Heart right ventricle (tissue), 16 donors: Measurements from ENCODE around the gene NLGN2. TPM values are rescaled to one million over a fixed set of nuclear protein-coding genes. Genes with fewer than 3 reads are reported as not detected.

Experiments used
- ATAC-seq, 8 donors: fragments of 200-7000 bp; cut with Tn5 transposase; one replicate each; pipeline ENCODE4 v1.9.1; 2020; ENCODE audit warnings: mild to moderate bottlenecking in 8 of 8, moderate library complexity in 8 of 8, moderate number of reproducible peaks in 1 of 8
- DNase-seq, 2 donors: peaks; one replicate each; pipeline ENCODE4 v3.0.0-alpha.2; 2020
- H3K27ac ChIP-seq, 10 donors: fragments of 200-600 bp; sonication (generic) in 2 of 10; one replicate each; pipeline versions ENCODE4 v1.5.0 to v1.8.0; 2020 to 2022; ENCODE audit warnings: mild to moderate bottlenecking in 3 of 10
- H3K27me3 ChIP-seq, 7 donors: fragments of 200-600 bp; one replicate each; pipeline ENCODE4 v1.8.0; 2021 to 2022; ENCODE audit warnings: mild to moderate bottlenecking in 2 of 7
- H3K36me3 ChIP-seq, 9 donors: fragments of 200-600 bp; sonication (generic) in 1 of 9; one replicate each; pipeline versions ENCODE4 v1.5.0 to v1.8.0; 2020 to 2022; ENCODE audit warnings: mild to moderate bottlenecking in 2 of 9
- H3K4me1 ChIP-seq, 9 donors: fragments of 200-600 bp; sonication (generic) in 1 of 9; one replicate each; pipeline versions ENCODE4 v1.5.0 to v1.8.0; 2020 to 2022; ENCODE audit warnings: mild to moderate bottlenecking in 4 of 9
- H3K4me3 ChIP-seq, 10 donors: fragments of 200-600 bp; sonication (generic) in 2 of 10; one replicate each; pipeline versions ENCODE4 v1.5.0 to v1.8.0; 2020 to 2022; ENCODE audit warnings: mild to moderate bottlenecking in 7 of 10, moderate library complexity in 2 of 10
- H3K9me3 ChIP-seq, 11 donors: fragments of 200-600 bp in 10 of 11; sonication (generic) in 2 of 11; one replicate each; pipeline versions ENCODE4 v1.5.0 to v1.8.0; 2013 to 2022; ENCODE audit warnings: mild to moderate bottlenecking in 2 of 11, control low read depth in 1 of 11, moderate library complexity in 1 of 11
- WGBS, 2 donors: extraction: QIAGEN DNeasy Blood & Tissue Kit; methylation state at CpG; one replicate each; pipeline ENCODE4 v1.1.7; 2013; ENCODE audit warnings: inconsistent platforms in 1 of 2; 5-methylcytosine and 5-hydroxymethylcytosine counted together
- intact Hi-C, 10 donors: fragments of 100-400 bp; cut with DNase I; formaldehyde crosslinking; loops; one replicate each; pipeline versions ENCODE4 v1.11.1 to v1.14.2; 2022
- polyA plus RNA-seq, 2 donors: library from polyadenylated mRNA; stranded (reverse); fragments of 200-250 nt; gene quantifications; one replicate each; pipeline ENCODE4 v1.2.3, GENCODE V29; 2013
- total RNA-seq, 10 donors: library from RNA; stranded (reverse); fragmentation: NEBNext Ultra II Directional in 3 of 10; extraction: Animal tissue kit (Norgen Biotek cat#: 25700) in 3 of 10; gene quantifications; one replicate each; pipeline versions ENCODE4 v1.2.1 to v1.2.4, GENCODE V29; 2021 to 2023
- TF ChIP-seq, protein P1 (sequence below), 9 donors: fragments of 200-600 bp; sonication (generic) in 2 of 9; IDR thresholded peaks; one replicate each; pipeline versions ENCODE4 v1.5.0 to v1.8.0; 2021 to 2022; ENCODE audit warnings: antibody characterized with exemption in 9 of 9, mild to moderate bottlenecking in 5 of 9, moderate library complexity in 1 of 9
- donor health status: Arrhythmogenic right ventricular cardiomyopathy.
- donor health status: ischemic (EF 13 %, LVEDD 7.1; RV severe dilation, severe dysfunction).
- donor health status: healthy with polysubstance abuse.
- donor health status: DM: no; HTN: yes; CAD: no.
- donor health status: DM: no; HTN: no; CAD: no.
- donor health status: ischemic (EF 25% LVEDD 6.9; RV normal size, moderate dysfunction).
- donor health status: ischemic (EF 25% LVEDD 5.7; RV mildly dilated, moderate dysfunction).
- donor health status: healthy.
- donor health status: DM: yes; HTN: yes; CAD: no.
- donor health status: Ischemic cardiomyopathy.
- donor health status: ischemic (EF 35%, LVEDD 5.7; RV mildly dilated, moderate dysfunction).
- donor health status: nonischemic (EF 11% LVEDD 7.7; RV severe dilation, severe dysfunction).
- donor health status: DM: yes; HTN: yes; CAD: no.
- donor health status: PGD.
- donor health status: ischemic (EF 29% LVEDD 5.4; RV normal size, mild dysfunction).
- donor health status: nonischemic (EF 23%, LVEDD 6.1; RV moderate dilation, normal function).

NLGN2 gene
- total and polyA plus RNA-seq, 12 donors = 3.6 to 15.8 (median 7.1) TPM

DNA sequence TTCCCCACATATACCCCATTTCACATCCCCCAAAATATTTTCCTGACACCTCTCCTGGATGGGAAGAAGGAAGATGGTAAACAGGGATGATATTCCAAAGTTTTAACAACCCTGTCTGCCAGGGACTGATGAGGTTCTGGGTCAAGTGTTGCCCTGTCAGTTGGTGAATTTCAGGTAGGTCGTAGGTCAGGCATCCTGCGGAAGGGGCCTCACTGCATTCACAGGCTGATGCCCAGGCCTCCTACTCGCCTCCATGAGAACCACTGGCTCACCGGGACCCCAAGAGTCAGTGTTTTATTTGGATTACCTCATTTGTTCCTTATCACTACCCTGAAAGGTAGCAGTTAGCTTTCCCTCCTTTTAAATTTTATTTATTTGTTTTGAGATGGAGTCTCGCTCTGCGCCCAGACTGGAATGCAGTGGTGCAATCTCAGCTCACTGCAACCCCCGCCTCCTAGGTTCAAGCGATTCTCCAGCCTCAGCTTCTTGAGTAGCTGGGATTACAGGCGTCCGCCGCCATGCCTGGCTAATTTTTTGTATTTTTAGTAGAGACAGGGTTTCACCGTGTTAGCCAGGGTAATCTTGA, 61.3 kb downstream of the NLGN2 start:
- TF ChIP-seq, protein P1, sequence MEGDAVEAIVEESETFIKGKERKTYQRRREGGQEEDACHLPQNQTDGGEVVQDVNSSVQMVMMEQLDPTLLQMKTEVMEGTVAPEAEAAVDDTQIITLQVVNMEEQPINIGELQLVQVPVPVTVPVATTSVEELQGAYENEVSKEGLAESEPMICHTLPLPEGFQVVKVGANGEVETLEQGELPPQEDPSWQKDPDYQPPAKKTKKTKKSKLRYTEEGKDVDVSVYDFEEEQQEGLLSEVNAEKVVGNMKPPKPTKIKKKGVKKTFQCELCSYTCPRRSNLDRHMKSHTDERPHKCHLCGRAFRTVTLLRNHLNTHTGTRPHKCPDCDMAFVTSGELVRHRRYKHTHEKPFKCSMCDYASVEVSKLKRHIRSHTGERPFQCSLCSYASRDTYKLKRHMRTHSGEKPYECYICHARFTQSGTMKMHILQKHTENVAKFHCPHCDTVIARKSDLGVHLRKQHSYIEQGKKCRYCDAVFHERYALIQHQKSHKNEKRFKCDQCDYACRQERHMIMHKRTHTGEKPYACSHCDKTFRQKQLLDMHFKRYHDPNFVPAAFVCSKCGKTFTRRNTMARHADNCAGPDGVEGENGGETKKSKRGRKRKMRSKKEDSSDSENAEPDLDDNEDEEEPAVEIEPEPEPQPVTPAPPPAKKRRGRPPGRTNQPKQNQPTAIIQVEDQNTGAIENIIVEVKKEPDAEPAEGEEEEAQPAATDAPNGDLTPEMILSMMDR (IDR thresholded peaks at IDR 0.05) = no peak
- H3K27me3 ChIP-seq = no peaks in the 10 kb centered on the region
- peaks cover 14 to 73% (median 51%) of the 10 kb centered on the region in 9 donors for H3K4me1 ChIP-seq
- H3K9me3 ChIP-seq = no peaks in the 10 kb centered on the region
- WGBS, 2 donors = 77 to 85% methylated on average over 12 of the region's 12 CpGs
- peak overlapping the region in 2 of 10 donors; percentile 10 to 82 for H3K27ac ChIP-seq
- ATAC-seq (no peak), DNase-seq (no peak)
- intact Hi-C loops = loop anchor here in 1 of 10 donors (1.0 kb wide), 1 partner anchor 9 kb away; no protein-coding TSS in a partner anchor
- peaks cover 0 to 38% (median 0%) of the 10 kb centered on the region in 9 donors for H3K36me3 ChIP-seq
- H3K4me3 ChIP-seq = no peak overlapping the region

Other genes starting within 250 kb of the NLGN2 start
Only the 30 nearest of the 39 such genes appear.
- 10 to 100 TPM; 14.1 to 25.6 (median 18.0) TPM for gene DVL2, start 173.3 kb upstream of the NLGN2 start, total RNA-seq
- 10 to 100 TPM in 1 of 2 donors, 1 to 10 TPM in 1; 10.0 to 23.0 TPM for gene DVL2, start 173.3 kb upstream of the NLGN2 start, polyA plus RNA-seq
- 10 to 100 TPM; 17.7 to 24.5 (median 22.6) TPM for gene PHF23, start 168.4 kb upstream of the NLGN2 start, total RNA-seq
- gene PHF23, start 168.4 kb upstream of the NLGN2 start, polyA plus RNA-seq = 10 to 100 TPM; 16.1 to 25.0 TPM
- gene GABARAP, start 165.4 kb upstream of the NLGN2 start, total RNA-seq = 100 to 1,000 TPM; 440 to 567 (median 501) TPM
- gene GABARAP, start 165.4 kb upstream of the NLGN2 start, polyA plus RNA-seq = 100 to 1,000 TPM; 540 to 733 TPM
- 100 to 1,000 TPM in 8 of 10 donors, 10 to 100 TPM in 2; 94.6 to 135 (median 110) TPM for gene CTDNEP1, start 156.1 kb upstream of the NLGN2 start, total RNA-seq
- gene CTDNEP1, start 156.1 kb upstream of the NLGN2 start, polyA plus RNA-seq = 100 to 1,000 TPM in 1 of 2 donors, 10 to 100 TPM in 1; 56.3 to 116 TPM
- 100 to 1,000 TPM in 1 of 10 donors, 10 to 100 TPM in 9; 30.8 to 110 (median 54.8) TPM for gene ELP5, start 155.6 kb upstream of the NLGN2 start, total RNA-seq
- gene ELP5, start 155.6 kb upstream of the NLGN2 start, polyA plus RNA-seq = 10 to 100 TPM; 29.0 to 41.4 TPM
- 1 to 10 TPM in 3 of 10 donors, under 1 TPM in 7; 0.39 to 2.5 (median 0.80) TPM for gene CLDN7, start 145.4 kb upstream of the NLGN2 start, total RNA-seq
- 1 to 10 TPM; 1.3 to 1.6 TPM for gene CLDN7, start 145.4 kb upstream of the NLGN2 start, polyA plus RNA-seq
- 100 to 1,000 TPM in 9 of 10 donors, 10 to 100 TPM in 1; 98.1 to 186 (median 177) TPM for gene SLC2A4, start 126.1 kb upstream of the NLGN2 start, total RNA-seq
- 100 to 1,000 TPM in 1 of 2 donors, 10 to 100 TPM in 1; 41.8 to 140 TPM for gene SLC2A4, start 126.1 kb upstream of the NLGN2 start, polyA plus RNA-seq
- gene YBX2, start 113.2 kb upstream of the NLGN2 start, total RNA-seq = 1 to 10 TPM in 7 of 10 donors, under 1 TPM in 3; 0.42 to 1.9 (median 1.2) TPM
- gene YBX2, start 113.2 kb upstream of the NLGN2 start, polyA plus RNA-seq = 1 to 10 TPM in 1 of 2 donors, under 1 TPM in 1; 0.49 to 2.6 TPM
- gene EIF5A, start 100.2 kb upstream of the NLGN2 start, total RNA-seq = 100 to 1,000 TPM; 197 to 444 (median 248) TPM
- gene EIF5A, start 100.2 kb upstream of the NLGN2 start, polyA plus RNA-seq = 100 to 1,000 TPM; 457 to 716 TPM
- 10 to 100 TPM; 49.1 to 81.1 (median 57.4) TPM for gene GPS2, start 92.5 kb upstream of the NLGN2 start, total RNA-seq
- 100 to 1,000 TPM; 103 to 105 TPM for gene GPS2, start 92.5 kb upstream of the NLGN2 start, polyA plus RNA-seq
- 10 to 100 TPM; 21.7 to 45.9 (median 28.7) TPM for gene NEURL4, start 78.5 kb upstream of the NLGN2 start, total RNA-seq
- 10 to 100 TPM; 22.4 to 55.5 TPM for gene NEURL4, start 78.5 kb upstream of the NLGN2 start, polyA plus RNA-seq
- 10 to 100 TPM in 7 of 10 donors, 1 to 10 TPM in 3; 7.4 to 23.4 (median 16.7) TPM for gene ACAP1, start 71.3 kb upstream of the NLGN2 start, total RNA-seq
- 1 to 10 TPM; 2.4 to 9.7 TPM for gene ACAP1, start 71.3 kb upstream of the NLGN2 start, polyA plus RNA-seq
- 1 to 10 TPM; 4.3 to 8.5 (median 5.3) TPM for gene KCTD11, start 55.7 kb upstream of the NLGN2 start, total RNA-seq
- gene KCTD11, start 55.7 kb upstream of the NLGN2 start, polyA plus RNA-seq = 1 to 10 TPM; 4.5 to 6.6 TPM
- under 1 TPM in 1 of 10 donors, not detected in 9; 0.39 TPM for gene TMEM95, start 52.7 kb upstream of the NLGN2 start, total RNA-seq
- not detected for gene TMEM95, start 52.7 kb upstream of the NLGN2 start, polyA plus RNA-seq
- 1 to 10 TPM; 1.1 to 4.4 (median 2.1) TPM for gene TNK1, start 26.8 kb upstream of the NLGN2 start, total RNA-seq
- gene TNK1, start 26.8 kb upstream of the NLGN2 start, polyA plus RNA-seq = 1 to 10 TPM; 1.9 to 3.5 TPM
- 10 to 100 TPM; 14.4 to 28.7 (median 17.1) TPM for gene PLSCR3, start 13.3 kb upstream of the NLGN2 start, total RNA-seq
- gene PLSCR3, start 13.3 kb upstream of the NLGN2 start, polyA plus RNA-seq = 10 to 100 TPM; 23.3 to 32.9 TPM
- gene TMEM256, start 3.7 kb upstream of the NLGN2 start, total RNA-seq = 10 to 100 TPM; 61.8 to 83.2 (median 74.2) TPM
- 100 to 1,000 TPM in 1 of 2 donors, 10 to 100 TPM in 1; 89.1 to 169 TPM for gene TMEM256, start 3.7 kb upstream of the NLGN2 start, polyA plus RNA-seq
- not detected for gene SPEM1, start 12.5 kb downstream of the NLGN2 start, total RNA-seq
- gene SPEM1, start 12.5 kb downstream of the NLGN2 start, polyA plus RNA-seq = not detected
- gene SPEM2, start 17.8 kb downstream of the NLGN2 start, total RNA-seq = not detected
- gene SPEM2, start 17.8 kb downstream of the NLGN2 start, polyA plus RNA-seq = not detected
- not detected for gene SPEM3, start 21.0 kb downstream of the NLGN2 start, total RNA-seq
- not detected for gene SPEM3, start 21.0 kb downstream of the NLGN2 start, polyA plus RNA-seq
- 1 to 10 TPM; 1.2 to 3.5 (median 2.2) TPM for gene TMEM102, start 27.6 kb downstream of the NLGN2 start, total RNA-seq
- 1 to 10 TPM; 2.0 to 4.2 TPM for gene TMEM102, start 27.6 kb downstream of the NLGN2 start, polyA plus RNA-seq
- 10 to 100 TPM in 2 of 10 donors, 1 to 10 TPM in 8; 4.6 to 15.9 (median 8.1) TPM for gene FGF11, start 31.7 kb downstream of the NLGN2 start, total RNA-seq
- gene FGF11, start 31.7 kb downstream of the NLGN2 start, polyA plus RNA-seq = 1 to 10 TPM; 2.0 to 7.2 TPM
- 10 to 100 TPM in 6 of 10 donors, 1 to 10 TPM in 4; 5.4 to 13.1 (median 10.3) TPM for gene CHRNB1, start 37.2 kb downstream of the NLGN2 start, total RNA-seq
- 10 to 100 TPM; 10.2 to 25.4 TPM for gene CHRNB1, start 37.2 kb downstream of the NLGN2 start, polyA plus RNA-seq
- gene ZBTB4, start 71.8 kb downstream of the NLGN2 start, total RNA-seq = 10 to 100 TPM; 58.9 to 80.1 (median 69.4) TPM
- 10 to 100 TPM; 17.8 to 34.2 TPM for gene ZBTB4, start 71.8 kb downstream of the NLGN2 start, polyA plus RNA-seq
- not detected for gene SLC35G6, start 73.6 kb downstream of the NLGN2 start, total RNA-seq
- gene SLC35G6, start 73.6 kb downstream of the NLGN2 start, polyA plus RNA-seq = not detected
- gene POLR2A, start 76.5 kb downstream of the NLGN2 start, total RNA-seq = 10 to 100 TPM; 40.5 to 61.7 (median 48.8) TPM
- gene POLR2A, start 76.5 kb downstream of the NLGN2 start, polyA plus RNA-seq = 10 to 100 TPM in 1 of 2 donors, 1 to 10 TPM in 1; 8.4 to 24.7 TPM
- gene TNFSF12, start 141.2 kb downstream of the NLGN2 start, total RNA-seq = 10 to 100 TPM; 21.7 to 44.3 (median 26.9) TPM
- gene TNFSF12, start 141.2 kb downstream of the NLGN2 start, polyA plus RNA-seq = 10 to 100 TPM; 20.6 to 51.0 TPM
- gene TNFSF13, start 150.9 kb downstream of the NLGN2 start, total RNA-seq = 10 to 100 TPM in 2 of 10 donors, 1 to 10 TPM in 8; 4.1 to 25.0 (median 6.9) TPM
- 1 to 10 TPM; 7.5 to 8.0 TPM for gene TNFSF13, start 150.9 kb downstream of the NLGN2 start, polyA plus RNA-seq
- gene SENP3, start 154.1 kb downstream of the NLGN2 start, total RNA-seq = 10 to 100 TPM; 22.4 to 34.3 (median 27.1) TPM
- 10 to 100 TPM; 33.1 to 46.6 TPM for gene SENP3, start 154.1 kb downstream of the NLGN2 start, polyA plus RNA-seq
- 100 to 1,000 TPM in 1 of 10 donors, 10 to 100 TPM in 4, 1 to 10 TPM in 5; 4.7 to 128 (median 13.0) TPM for gene CD68, start 171.8 kb downstream of the NLGN2 start, total RNA-seq
- 10 to 100 TPM; 15.7 to 40.0 TPM for gene CD68, start 171.8 kb downstream of the NLGN2 start, polyA plus RNA-seq